ENCODE measurements around the gene FAF2. TPM values are rescaled to one million over a fixed set of nuclear protein-coding genes. Genes with fewer than 3 reads are reported as not detected.

The FAF2 gene
- total and polyA plus RNA-seq, 8 donors, result 33.9 to 54.4 (median 50.8) TPM

- no peak for ATAC-seq
- peak overlapping the region in 1 of 2 donors; percentile 96 for H3K4me3 ChIP-seq
- intact Hi-C loops (cut with DNase I), result no loop called here
- TF ChIP-seq CTCF (IDR thresholded peaks at IDR 0.05), result no peak
- no peaks in the 10 kb centered on the region for H3K27me3 ChIP-seq
- H3K27ac ChIP-seq, result peak overlapping the region in 1 of 2 donors; percentile 11
- H3K36me3 ChIP-seq, result peaks cover 0 to 5% of the 10 kb centered on the region in 2 donors
- H3K4me1 ChIP-seq, result peaks cover 26 to 58% of the 10 kb centered on the region in 2 donors
- DNase-seq, result no peak
- no peaks in the 10 kb centered on the region for H3K9me3 ChIP-seq
These were observed 33.5 kb upstream of the FAF2 start for GRCh38 chr5:176414704-176415103.

GRCh38 chr5:176415240-176415951 is 32.8 kb upstream of the FAF2 start:
- ATAC-seq (peak; percentile 4), DNase-seq (peak in 1 of 4 donors; percentile 11)
- Histone ChIP-seq H3K36me3 (no peaks in the 10 kb centered on the region), H3K27me3 (no peaks in the 10 kb centered on the region), H3K4me1 (peaks cover 26 to 58% of the 10 kb centered on the region in 2 donors), H3K9me3 (no peaks in the 10 kb centered on the region), H3K27ac (peak overlapping the region; percentile 87 to 93), H3K4me3 (peak overlapping the region; percentile 96 to 99)
- intact Hi-C loops (cut with DNase I), result no loop called here
- no peak for TF ChIP-seq CTCF (IDR thresholded peaks at IDR 0.05)

- Histone ChIP-seq H3K4me3 (peak within 1 kb of the TSS; percentile 96 to 99), H3K4me1 (peaks cover 24 to 51% of the 10 kb centered on the region in 2 donors), H3K27ac (peak within 1 kb of the TSS; percentile 87 to 93), H3K9me3 (no peaks in the 10 kb centered on the region), H3K36me3 (no peaks in the 10 kb centered on the region), H3K27me3 (no peaks in the 10 kb centered on the region)
- DNase-seq (peak; percentile 91 to 100 (median 94)), ATAC-seq (peak; percentile 97)
- intact Hi-C loops (cut with DNase I), result no loop called here
- TF ChIP-seq CTCF (IDR thresholded peaks at IDR 0.05), result peak; percentile 66 to 82
These were observed 31.9 kb upstream of the FAF2 start, which contains the start of gene CLTB for GRCh38 chr5:176415952-176416924. CLTB (minus strand) TSS chr5:176416539; CDS start chr5:176416363, 176 bp downstream.

GRCh38 chr5:176416965-176417364 is 31.2 kb upstream of the FAF2 start:
- TF ChIP-seq CTCF (IDR thresholded peaks at IDR 0.05), result no peak
- peak overlapping the region in 1 of 2 donors; percentile 93 for H3K27ac ChIP-seq
- intact Hi-C loops (cut with DNase I), result no loop called here
- peaks cover 24 to 46% of the 10 kb centered on the region in 2 donors for H3K4me1 ChIP-seq
- peak overlapping the region in 1 of 2 donors; percentile 96 for H3K4me3 ChIP-seq
- no peaks in the 10 kb centered on the region for H3K9me3 ChIP-seq
- H3K36me3 ChIP-seq, result no peaks in the 10 kb centered on the region
- no peak for ATAC-seq
- no peak for DNase-seq
- no peaks in the 10 kb centered on the region for H3K27me3 ChIP-seq

GRCh38 chr5:176418251-176418650 is 29.9 kb upstream of the FAF2 start:
- no peak for DNase-seq
- no peak for TF ChIP-seq CTCF (IDR thresholded peaks at IDR 0.05)
- Histone ChIP-seq H3K9me3 (no peaks in the 10 kb centered on the region), H3K27me3 (no peaks in the 10 kb centered on the region), H3K4me1 (peaks cover 24 to 33% of the 10 kb centered on the region in 2 donors), H3K36me3 (no peaks in the 10 kb centered on the region), H3K4me3 (no peak overlapping the region), H3K27ac (no peak overlapping the region)
- no peak for ATAC-seq
- intact Hi-C loops (cut with DNase I), result no loop called here

Measured in left lung (tissue), 10 donors.